Measurements from ENCODE around the gene RIMBP2.

RIMBP2 gene

DNA sequence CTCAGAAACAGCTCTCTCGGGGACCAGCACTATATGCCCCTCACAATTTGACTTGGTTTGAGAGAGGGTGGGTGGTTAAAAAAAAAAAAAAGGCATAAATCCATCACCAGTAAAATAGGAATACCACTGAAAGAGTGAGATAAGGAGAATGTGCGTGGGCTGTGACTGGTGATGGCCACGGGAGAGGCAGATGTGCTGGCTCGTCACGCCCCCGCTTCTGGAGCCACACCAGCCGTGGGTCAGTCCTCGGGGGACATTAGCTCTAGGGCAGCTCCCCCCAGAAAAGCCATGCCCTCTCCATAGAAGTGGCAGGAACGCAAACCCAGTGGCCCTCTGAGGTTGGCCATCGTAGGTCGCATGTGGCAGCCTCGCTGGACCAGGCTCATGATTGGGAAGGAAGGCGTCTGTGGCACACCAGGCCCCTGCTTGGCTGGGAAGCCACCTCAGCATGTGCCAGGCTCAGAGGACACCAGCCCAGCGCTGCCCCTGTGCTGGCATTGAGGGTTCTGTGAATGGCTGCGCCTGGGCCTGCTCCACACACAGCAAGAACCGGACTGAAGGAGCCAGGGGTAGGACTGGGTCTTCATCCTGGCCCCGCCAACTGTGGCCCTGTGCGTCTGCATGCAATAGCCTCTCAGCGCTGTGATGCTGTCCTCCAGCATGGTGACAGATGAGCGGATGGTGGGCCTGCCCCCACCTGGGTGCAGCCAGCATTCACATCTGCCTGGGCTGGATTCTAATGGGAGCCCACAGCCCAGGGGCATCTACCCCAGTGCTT is 267.9 kb downstream of the RIMBP2 start:
- DNase-seq (ENCODE audit: low read depth in 1 of 2, low spot score in 1 of 2), result no peak

- no peak for DNase-seq (ENCODE audit: low read depth in 1 of 2, low spot score in 1 of 2)
These were observed 268.5 kb downstream of the RIMBP2 start for GRCh38 chr12:130447655-130447965.

- no peak for DNase-seq (ENCODE audit: low read depth in 1 of 2, low spot score in 1 of 2)
These were observed 269.0 kb downstream of the RIMBP2 start for GRCh38 chr12:130446846-130447654.

DNA sequence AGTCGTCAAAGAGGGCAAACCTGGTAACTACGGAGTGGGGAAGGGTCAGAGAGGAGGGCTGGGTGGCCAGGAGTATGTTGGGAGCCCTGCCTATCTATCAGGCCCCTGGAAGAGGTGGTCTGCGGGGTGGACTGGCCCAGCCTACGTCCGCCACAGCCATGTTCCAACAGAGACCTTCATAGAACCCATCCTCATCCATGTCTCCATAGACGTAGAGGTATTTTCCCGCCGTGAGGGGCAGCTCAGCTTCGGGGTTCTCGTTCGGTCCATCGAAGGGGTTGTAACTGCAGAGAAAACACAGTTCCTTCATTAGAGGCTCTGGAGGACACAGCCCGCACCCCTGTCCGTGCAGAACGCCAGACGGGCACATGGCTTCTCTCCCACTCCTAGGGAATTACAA is 271.1 kb downstream of the RIMBP2 start:
- DNase-seq (ENCODE audit: low read depth in 1 of 2, low spot score in 1 of 2), result no peak

- DNase-seq (ENCODE audit: low read depth in 1 of 2, low spot score in 1 of 2), result no peak
These were observed 272.0 kb downstream of the RIMBP2 start for GRCh38 chr12:130444061-130444460.

DNA sequence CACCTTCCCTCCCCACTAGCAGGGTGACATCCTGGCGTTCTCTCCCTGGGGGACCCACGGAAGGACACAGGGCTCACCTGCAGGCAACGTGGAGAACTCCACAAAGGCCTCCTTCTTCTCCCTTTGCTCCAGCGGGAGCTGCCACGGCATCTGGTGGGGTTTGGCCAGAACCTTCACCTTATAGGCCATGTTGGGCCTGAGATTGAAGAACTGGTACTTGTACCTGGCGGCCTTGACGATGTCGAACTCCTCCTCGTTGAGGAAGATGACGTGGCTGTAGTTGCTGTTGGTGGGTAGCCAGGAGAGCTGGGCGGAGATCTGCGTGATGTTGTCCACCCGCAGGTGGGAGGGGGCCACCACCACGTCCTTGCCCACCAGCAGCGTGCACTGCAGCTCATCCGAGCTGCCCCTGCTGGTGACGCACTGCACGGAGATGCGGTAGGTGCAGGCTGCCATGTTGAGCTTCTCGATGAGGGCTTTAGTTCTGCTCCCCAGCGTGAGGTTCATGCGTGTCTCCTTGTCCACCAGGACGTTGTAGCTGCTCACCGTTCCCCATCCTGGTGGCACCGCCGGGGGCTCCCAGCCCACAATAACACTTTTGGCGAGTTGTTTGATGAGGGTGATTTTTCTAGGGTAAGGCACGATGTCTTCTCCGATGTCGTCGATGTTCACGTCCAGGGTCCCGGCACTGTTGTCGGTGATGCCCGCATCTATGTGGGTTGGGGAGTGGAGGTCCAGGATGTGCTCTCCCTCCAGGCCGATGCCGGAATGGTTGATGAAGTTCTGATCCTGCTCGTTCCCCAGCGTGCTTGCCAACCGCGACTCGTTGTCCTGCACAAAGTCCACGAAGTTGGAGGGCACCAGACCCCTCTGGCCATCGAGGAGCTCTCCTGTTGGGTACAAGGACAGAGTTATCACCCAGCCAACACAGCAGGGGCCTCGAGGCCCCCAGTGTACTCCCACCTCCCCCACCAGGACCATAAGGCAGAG is 274.0 kb downstream of the RIMBP2 start:
- DNase-seq (ENCODE audit: low read depth in 1 of 2, low spot score in 1 of 2), result no peak

- no peak for DNase-seq (ENCODE audit: low read depth in 1 of 2, low spot score in 1 of 2)
These were observed 275.6 kb downstream of the RIMBP2 start for GRCh38 chr12:130440411-130441080.

GRCh38 chr12:130439250-130439649 is 276.8 kb downstream of the RIMBP2 start:
- no peak for DNase-seq (ENCODE audit: low read depth in 1 of 2, low spot score in 1 of 2)

DNA sequence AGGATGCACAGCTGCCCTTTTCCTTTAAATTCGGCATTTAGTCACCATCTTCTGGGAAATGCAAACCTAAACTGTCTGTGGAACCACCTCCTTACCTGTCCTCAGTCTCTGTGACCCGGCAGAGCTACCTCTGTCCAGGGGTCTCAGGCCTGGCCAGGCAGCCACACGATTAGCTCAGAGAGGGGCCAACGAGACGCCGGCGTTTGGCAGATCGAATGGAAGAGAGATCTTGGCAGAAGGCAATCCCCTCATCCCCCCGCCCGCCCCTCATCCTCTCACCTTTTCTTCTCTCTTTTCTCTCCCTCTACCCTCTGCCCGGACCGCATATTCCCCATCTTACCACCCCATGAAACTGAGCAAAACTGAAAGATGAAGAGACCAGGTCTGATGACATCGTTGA is 277.4 kb downstream of the RIMBP2 start:
- no peak for DNase-seq (ENCODE audit: low read depth in 1 of 2, low spot score in 1 of 2)

DNA sequence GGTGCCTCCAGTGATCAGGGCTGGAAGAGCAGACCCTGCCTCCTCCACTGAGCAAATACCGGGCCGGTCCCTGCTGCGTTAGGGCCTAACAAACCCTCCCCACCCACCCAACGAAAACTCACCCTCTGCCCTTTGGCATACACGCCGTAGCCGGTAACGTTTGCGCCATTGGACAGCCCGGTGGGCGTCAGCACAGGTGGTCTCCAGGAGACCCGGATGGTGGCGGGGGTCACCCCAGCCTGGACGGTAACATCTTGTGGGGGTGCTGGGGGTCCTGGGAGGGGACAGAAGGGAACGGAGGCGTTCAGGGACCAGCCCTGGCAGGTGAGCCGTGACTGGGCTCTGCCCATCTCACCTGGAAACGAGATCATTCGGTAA is 277.9 kb downstream of the RIMBP2 start:
- DNase-seq (ENCODE audit: low read depth in 1 of 2, low spot score in 1 of 2), result no peak

DNA sequence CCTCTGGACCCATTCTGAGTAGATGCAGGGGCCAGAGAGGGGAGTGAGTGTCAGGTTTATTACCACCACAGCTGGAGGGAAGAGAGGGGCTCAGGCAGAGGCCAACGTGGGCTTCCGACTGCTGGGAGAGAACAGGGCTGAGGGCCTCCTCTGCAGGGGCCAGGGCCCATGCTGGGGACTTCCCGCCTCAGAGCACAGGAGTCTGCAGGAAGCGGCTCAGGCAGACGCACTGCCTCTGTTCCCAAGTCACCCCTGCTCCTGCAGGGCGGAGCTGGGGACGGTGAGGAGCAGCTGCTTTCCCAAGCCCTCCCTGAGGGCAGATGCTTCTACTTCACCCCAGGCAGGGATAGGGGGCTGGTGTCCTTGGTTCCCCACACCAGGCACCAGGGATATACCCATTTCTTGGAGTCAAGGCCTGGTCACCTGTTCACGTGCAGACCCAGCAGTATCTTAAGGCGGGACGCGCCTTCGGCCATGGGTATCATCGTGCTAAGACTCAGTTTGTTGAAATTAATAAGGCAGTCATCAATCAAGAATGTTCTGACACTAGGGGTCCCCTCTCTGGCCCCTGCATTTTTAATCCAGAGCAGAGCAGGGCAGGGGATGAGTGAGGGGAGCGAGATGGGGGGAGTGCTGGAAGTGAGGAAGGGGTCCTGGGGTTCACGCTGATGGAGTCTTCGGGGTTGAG is 278.4 kb downstream of the RIMBP2 start:
- DNase-seq (ENCODE audit: low read depth in 1 of 2, low spot score in 1 of 2), result no peak

- no peak for DNase-seq (ENCODE audit: low read depth in 1 of 2, low spot score in 1 of 2)
These were observed 279.2 kb downstream of the RIMBP2 start for GRCh38 chr12:130436741-130437501.

- no peak for DNase-seq (ENCODE audit: low read depth in 1 of 2, low spot score in 1 of 2)
These were observed 280.3 kb downstream of the RIMBP2 start for GRCh38 chr12:130435826-130436225.

DNA sequence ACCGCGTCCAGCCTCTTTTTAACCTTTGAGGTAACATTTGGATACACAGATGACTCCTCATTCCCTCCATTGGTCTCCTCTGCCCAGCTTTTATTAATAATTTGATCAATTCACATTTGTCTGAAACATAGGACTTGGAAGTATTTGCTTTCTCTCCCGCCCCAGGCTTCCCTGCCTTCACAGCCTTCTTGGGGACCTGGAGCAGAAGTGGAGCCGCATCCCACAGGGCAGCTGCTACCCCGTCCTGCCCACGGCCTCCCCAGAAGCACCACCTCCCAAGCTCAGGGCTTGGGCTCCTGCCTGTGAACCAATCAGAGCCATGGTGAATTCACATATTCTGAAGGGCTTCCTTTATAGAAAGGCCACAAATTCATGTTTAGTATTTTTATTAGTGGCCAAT is 280.8 kb downstream of the RIMBP2 start:
- no peak for DNase-seq (ENCODE audit: low read depth in 1 of 2, low spot score in 1 of 2)

DNA sequence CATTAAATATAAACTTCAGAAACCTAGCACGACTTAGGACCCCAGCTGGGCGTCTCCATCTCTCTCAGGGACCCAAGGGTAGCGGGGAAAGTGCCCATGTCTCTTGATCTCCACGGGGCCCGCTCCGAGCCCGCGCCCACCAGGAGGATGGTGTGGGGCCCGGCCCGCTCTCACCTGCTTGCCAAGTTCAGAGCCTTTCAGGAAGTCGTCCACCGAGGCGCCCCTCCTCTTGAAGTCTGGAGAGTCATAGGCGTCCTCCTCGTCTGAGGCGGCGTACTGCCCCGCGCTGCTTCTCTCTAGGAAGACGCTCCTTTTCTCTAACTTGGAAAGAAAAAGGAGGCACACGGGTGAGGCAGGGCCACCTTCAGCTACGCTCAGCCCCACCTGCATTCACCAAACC is 281.5 kb downstream of the RIMBP2 start:
- no peak for DNase-seq (ENCODE audit: low read depth in 1 of 2, low spot score in 1 of 2)

GRCh38 chr12:130433834-130434233 is 282.3 kb downstream of the RIMBP2 start:
- DNase-seq (ENCODE audit: low read depth in 1 of 2, low spot score in 1 of 2), result no peak

DNA sequence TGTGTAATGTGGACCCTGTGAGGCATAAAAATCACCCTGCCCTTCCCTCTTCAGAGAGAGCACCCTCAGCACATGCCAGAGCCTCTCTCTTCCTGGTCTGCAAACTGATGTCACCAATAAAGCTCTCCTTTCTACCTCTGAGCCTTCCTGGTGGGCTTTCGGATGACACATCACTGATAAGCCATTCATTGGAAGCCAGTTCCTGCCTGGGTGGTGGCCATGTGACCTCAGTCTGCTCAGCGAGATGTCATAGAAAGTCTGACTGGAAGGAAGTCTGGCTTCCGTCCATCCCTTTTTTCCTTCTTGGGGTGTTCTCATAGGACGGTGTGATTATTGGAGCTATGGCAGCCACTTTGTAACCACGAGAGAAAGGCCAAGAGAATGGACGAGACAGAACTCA is 282.7 kb downstream of the RIMBP2 start:
- DNase-seq (ENCODE audit: low read depth in 1 of 2, low spot score in 1 of 2), result no peak

DNA sequence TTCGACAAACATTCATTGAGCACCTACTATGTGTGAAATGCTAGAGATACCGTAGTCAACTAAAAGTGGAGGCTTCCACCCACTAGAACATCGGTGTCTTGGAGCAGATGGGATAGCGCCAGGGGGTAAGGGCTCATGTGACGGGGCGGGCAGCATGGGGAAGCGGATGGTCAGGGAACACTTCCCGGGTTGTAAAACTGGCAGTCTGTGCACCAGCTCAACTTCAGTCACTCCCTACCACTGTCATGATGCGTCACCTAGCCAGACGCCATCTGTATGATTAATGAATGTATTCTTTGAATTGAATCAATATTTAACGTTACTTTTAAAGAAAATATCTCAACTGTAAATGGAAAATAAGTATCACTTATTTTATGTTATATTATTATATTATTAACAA is 284.9 kb downstream of the RIMBP2 start:
- no peak for DNase-seq (ENCODE audit: low read depth in 1 of 2, low spot score in 1 of 2)

- DNase-seq (ENCODE audit: low read depth in 1 of 2, low spot score in 1 of 2), result no peak
These were observed 286.2 kb downstream of the RIMBP2 start for GRCh38 chr12:130429656-130430505.

Data from activated T-helper 1 cell treated with anti-CD3 and anti-CD28 coated beads, Interleukin-2, amount 50 U/mL, for 16 hours (primary cell).